Activated CD4-positive, alpha-beta T cell treated with anti-CD3 and anti-CD28 coated beads, Interleukin-2, amount 50 U/mL, for 16 hours (primary cell): ENCODE results near the gene TCEAL5.
"Not testable (repeated sequence)": the region's sequence is repeated elsewhere in the genome, so short reads cannot be mapped to it uniquely, and the experiment has no call there.

Experiments used
- DNase-seq: peaks from one replicate; pipeline ENCODE4 v3.0.0-alpha.2; 2020

The TCEAL5 gene, protein sequence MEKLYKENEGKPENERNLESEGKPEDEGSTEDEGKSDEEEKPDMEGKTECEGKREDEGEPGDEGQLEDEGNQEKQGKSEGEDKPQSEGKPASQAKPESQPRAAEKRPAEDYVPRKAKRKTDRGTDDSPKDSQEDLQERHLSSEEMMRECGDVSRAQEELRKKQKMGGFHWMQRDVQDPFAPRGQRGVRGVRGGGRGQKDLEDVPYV

DNA sequence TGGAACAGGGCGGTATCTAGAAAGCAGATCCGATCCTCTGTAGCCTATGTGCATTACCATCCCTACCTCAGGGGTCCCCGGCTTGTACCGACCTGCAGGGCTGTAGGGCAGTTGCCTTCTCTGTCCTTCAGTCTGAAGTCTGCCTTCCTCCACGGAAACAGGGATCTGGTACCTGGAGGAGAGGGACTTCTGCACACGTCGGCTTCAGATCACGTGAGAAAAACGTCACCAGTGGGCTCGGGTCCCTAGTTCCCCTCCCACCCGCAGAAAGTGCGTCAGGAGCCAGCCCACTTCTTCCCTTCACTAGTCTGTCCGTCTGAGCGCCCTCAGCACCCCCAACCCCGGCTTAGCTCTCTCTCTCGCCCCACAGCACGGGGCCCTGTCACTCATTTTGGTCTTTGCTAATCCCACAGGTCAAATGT, at the start of gene TCEAL5:
TCEAL5 (minus strand) TSS at position 170 of the 422 bp plus-strand sequence. CDS start 2,187 bp downstream, outside the sequence.
- no peak for DNase-seq

DNA sequence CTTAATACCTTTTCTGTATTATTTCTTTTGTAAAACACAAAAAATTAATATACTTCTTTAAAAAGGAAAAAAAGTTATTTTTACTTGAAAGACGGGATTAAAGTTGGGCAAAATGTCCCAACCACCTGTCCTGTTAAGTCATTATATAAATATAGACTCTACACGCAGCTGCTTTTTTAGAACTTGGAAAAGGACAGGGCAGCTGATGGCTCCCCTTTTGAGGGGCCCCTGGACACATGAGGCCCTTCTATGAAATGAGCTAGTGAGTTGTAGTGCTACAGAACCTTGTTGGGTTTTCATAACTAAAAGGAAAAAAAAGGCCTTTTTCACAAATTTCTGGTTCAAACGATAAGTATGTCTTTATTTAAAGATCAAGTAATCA, 34.8 kb upstream of the TCEAL5 start:
- no peak for DNase-seq

DNA sequence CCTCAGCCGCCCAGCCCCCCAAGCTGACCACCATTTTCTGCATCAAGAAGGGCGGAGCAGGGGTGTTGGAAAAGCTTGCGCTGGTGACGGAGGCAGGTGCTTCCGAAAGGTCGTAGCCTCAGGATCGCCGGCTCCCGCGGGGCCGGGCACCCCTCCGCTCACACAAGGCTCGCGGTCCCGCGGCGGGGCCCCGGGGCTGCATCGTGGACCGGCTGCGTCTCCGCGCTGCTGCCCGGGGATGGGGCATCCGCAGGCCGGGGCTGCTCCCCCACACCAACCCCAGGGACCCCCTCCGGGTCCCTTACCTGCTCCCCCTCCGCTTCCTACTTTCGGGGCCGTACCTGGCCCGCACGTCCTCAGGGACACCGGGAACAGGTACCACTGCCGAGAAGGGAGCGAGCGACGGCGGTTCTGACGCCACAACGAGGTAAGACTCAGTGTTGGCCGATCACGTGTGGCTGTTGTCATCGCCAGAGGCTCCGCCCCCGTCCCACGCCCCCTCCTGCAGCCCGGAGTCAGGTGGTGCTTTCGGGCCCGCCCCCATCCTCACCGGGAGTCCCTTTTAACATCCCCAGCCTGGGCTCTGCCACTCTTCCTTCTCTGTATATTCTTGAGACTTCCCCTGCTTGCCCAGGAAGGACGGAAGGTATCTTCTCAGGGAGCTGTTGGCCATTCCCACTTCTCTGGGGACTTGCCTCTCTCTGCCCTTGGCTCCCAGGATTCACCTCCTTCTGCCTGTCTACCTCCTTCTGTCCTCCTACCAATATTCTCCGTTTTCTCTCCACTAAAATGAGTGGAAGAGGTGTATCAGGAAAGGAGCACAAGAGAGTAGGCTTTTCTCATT, 34.2 kb upstream of the TCEAL5 start, which contains the start of gene BEX2:
BEX2 (minus strand) TSS at position 436 of the 844 bp plus-strand sequence. CDS start 1,014 bp downstream, outside the sequence.
- peak; percentile 74 for DNase-seq

DNA sequence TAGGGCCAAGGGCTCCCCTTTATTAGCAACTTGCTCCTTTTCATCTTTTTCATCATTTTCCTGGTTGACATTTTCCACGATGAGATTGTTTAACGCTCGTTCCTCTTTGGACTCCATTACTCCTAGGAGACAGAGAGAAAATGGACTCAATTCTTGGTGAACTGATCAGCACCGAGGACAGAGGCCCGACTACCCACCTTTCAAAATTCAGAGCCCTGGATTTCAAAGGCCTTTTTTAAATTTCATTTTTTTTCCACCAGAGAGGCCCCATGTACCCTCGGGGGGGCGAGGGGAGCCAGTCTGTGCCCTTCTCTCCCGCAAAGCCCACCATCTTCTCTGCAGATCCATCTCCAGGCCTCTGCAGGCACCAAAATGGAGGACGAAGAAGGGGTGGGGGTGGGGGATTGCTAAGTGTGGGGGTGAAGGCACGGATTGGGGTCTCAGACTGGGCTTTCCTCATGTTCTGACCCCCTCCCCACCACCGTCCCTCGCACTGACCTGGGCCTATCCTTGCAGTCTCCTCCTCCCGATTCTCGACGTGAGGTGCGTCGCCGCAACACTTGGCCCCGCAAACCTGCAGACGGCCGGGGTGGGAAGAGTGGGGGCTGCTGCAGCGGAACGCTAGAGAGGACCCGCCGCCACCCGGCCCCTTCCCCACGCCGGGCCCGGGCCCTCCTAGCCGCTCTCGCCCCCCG, 33.5 kb upstream of the TCEAL5 start:
- DNase-seq, result no peak

DNA sequence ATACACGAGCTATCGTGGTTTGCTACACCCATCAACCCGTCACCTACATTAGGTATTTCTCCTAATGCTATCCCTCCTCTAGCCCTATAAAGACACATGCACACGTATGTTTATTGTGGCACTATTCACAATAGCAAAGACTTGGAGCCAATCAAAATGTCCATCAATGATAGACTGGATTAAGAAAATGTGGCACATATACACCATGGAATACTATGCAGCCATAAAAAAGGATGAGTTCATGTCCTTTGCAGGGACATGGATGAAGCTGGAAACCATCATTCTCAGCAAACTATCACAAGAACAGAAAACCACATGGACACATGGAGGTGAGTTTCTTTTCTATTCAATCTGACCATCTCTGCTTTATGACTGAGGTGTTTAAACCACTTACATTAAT, 29.1 kb upstream of the TCEAL5 start:
- not testable (repeated sequence) for DNase-seq

DNA sequence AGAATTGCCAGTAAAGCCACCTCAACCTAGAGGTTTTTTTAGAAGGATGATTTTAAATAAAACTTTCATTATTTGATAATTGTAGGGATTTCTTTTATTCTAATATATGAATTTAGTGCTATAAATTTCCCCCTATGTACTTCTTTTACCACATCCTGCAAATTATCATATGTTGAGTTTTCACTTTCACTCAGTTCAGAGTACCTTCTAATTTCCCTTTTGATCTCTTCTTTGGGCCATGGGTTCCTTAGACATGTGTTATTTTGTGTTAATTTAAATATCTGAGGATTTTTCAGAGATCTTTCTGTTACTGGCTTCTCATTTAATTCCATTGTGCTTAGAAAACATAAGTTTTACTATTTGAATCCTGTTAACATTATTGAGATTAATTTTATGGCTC, 28.2 kb upstream of the TCEAL5 start:
- DNase-seq, result no peak

DNA sequence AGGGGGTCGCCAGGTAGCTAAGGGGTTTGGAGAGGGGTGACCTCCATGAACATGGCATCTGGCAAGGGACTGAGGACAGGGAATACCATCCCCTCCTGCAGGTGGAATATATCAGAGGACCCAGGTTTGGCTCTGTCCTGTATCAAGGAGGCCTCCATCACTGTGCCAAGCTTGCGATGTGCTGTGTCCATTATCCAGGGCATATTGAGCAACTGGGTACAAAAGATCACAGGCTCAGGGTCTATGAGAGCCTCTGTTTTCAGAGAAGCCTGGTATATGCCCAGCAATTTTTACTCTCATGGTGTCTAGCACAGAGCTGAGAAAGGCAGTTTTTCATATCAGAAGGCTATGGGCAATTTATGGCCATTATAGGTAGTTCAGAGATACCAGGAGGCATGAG, 16.6 kb upstream of the TCEAL5 start:
- no peak for DNase-seq

DNA sequence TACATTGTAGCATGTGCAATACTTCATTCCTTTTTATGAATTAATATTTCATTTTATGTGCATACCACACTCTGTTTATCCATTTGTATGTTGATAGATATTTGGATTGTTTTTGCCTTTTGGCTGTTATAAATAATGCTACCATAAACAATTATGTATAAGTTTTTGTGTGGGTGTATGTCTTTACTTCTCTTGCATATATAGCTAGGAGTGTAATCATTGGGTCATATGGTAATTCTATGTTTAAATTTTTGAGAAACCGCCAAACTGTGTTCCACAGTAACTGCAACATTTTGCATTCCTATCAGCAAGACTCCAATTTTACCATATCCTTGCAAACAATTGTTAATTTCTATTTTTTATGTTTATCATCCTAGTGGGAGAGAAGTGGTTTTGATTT, 3.1 kb upstream of the TCEAL5 start:
- no peak for DNase-seq

DNA sequence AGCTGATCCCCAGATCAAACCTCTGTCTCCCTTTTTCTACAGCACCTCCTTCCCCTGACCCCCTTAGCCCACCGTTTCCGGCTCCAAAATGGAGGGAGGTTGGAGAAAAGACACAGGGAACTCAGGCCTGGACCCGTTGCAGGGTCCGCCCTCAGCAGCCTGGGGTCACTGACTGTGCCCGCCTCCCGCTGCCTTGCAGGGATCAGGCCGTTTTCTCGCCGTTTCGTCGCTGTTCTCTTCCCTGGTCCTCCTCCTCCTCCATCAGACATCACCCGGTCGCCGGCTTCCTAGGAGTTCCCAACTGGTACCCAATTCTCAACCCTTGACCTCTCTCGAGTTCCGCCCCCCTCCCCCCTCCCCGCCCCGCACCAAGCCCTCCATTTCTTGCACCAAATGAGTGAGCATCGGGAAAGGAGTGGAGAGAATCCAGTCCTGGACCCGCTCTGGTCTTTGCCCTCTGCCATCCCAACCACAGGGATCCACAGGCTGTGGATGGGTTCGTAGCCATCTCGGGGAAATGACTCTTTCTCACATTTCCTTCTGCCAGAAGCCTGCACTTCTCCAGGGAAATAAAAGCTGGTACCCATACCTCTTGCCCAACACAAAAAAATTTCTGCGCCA, 493 bp downstream of the TCEAL5 start:
- DNase-seq, result no peak

DNA sequence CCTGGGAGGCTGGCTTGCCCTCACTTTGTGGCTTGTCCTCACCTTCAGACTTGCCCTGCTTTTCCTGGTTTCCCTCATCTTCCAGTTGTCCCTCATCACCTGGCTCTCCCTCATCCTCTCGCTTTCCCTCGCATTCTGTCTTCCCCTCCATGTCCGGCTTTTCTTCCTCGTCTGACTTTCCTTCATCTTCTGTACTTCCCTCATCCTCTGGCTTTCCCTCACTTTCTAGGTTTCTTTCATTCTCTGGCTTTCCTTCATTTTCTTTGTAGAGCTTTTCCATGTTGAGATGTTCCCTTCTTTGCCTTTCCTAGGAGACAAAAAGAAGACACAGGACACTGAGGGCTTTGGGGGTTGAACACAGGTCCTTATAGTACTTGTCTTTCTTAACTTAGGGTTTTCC, 2.3 kb downstream of the TCEAL5 start:
- DNase-seq, result no peak

DNA sequence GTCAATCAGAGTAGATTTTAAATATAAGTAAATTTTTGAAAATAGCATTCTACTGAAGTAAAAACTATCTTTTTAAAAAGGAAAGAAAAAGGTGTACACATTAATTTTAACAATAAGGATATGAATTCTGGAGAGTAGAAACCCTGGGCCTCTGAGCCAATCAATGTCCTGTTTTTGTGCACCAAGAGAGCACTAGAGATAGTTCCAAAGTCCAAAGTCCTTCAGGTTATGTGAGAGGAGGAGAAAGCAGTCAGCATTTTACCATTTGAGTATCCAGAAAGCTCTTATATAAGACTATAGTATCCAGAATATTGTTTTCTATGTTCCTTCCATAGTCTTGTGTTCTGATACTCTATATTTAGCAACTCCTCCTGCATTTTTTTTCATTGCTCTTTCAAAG, 18.3 kb downstream of the TCEAL5 start:
- DNase-seq, result no peak

DNA sequence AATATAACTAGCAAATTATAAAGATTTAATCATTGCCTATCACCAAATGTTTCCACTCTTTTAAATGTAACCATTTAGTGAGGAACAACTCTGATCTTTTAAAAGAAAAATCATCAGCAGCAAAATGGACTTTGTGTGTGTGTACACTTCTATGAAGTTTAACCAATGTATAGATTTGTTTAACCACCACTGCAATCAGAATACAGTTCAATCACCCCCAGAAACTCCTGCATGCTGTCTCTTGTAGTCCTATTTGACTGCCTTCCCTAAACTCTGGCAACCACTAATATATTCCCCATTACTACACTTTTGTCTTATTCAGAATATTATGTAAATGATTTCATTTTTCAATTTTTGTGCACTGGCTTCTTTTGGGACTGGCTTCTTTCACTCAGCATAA, 19.9 kb downstream of the TCEAL5 start:
- no peak for DNase-seq

DNA sequence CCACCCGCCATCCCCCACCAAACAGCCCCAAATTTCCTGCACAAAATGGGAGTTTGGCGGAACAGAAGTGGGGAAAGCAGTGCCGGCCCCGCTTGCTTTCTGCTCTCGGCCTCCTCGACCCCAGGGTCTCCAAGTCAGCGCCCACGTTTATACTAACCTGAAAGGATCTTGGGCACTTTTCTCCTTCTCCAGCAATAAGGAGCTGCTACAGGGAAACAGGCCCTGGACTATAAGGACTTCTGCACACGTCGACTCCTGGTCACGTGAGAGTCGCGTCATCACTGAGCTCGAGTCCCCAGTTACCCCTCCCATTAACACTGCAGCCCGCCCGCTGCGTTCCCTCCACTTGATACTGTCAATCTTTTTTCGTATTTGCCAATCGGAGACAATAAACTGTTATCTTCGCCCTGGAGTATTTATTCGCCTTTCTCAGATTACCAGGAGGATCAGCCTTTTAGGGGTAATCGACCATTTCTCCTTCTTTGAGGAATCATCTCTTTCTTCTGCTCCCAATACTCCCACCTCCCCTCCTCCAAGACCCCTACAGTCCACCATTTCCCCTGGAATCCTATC, 21.5 kb downstream of the TCEAL5 start, which contains the start of gene TCEAL8:
TCEAL8 (minus strand) TSS at position 235 of the 573 bp plus-strand sequence. CDS start 1,176 bp downstream, outside the sequence.
- peak; percentile 71 for DNase-seq

DNA sequence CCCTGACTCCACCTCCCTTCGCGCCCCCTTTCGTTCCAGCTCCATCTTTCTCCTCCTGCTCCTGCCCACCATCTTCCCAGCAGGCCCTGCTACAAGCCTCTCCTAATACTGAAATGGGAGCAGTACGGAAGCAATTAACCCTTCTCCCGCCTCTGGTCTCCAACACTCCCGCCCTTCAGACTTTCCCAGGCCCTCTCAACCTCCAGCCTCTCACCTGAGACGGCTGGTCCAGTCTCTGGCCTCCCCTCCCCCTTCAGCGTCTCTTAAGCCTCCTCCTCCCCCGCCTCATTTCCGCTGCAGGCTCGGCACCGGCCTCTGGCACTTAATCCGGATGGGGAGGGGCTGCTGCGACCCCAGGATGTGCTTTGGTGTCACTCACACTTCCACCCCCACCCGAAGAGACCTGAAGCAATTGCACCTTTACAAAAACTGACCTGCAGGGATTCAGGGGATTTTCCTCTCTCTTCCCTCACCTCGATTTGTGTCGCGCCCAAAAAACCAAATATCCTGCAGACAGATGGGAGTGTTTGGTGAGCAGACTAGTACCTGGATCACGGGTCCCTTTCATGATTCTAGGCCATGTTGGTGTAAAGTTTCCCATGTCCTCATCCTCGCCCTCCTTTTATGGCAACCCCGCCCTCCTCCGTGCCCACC, 22.3 kb downstream of the TCEAL5 start:
- DNase-seq, result peak; percentile 58

DNA sequence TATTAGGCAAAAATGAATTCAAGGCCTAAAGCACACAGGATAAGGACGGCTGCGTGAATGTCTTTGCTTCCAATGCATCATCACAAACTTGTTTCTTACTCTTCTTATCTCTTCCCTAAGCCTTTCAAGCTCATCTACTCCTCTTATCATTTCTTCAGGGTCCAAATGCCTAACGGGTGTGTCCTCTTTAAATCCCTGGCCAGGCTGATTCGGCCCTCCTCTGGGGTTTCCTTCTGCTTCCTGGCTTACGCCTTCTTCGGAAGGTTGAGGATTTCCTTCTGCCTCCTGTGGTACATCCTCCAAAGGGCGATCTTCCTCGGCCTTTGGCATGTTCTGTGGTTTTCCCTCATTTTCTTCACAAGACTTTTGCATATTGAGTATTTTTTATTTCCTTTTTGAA, 22.9 kb downstream of the TCEAL5 start:
- no peak for DNase-seq

DNA sequence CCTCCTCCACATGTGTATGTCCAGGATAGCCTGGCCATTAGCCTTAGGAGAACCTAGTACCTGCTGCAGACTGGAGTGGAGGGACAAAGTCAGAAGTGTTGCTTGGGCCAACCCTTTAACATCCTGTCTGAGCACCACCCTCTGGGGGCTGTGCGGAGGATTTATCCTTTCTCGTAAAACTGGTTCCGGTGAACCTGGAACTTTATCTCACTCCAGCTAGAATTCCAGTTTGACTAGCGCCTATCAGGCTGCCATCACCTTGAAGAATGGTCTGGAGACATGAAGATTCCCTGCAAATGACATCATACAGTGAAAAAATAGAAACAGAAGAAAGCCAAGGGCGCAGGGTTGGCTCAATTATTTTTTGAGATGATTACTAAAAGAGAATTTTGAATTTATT, 25.6 kb downstream of the TCEAL5 start:
- DNase-seq, result no peak

DNA sequence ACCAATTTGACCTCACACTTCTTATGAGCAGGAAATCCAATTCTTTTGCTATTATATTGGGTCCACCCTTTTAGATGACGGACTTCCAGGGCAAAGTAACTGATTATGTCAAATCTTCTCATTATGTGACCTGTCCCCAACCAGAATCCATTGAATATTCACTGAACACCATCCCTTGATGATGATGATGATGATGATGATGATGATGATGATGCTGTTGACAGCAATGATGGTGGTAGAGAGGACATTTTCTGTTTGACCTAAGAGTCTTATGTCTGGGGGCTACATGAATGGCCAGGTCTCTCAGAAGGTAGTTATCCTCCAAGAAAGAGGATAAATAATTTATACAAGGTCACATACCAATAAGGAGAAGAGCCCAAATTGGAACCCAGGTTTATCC, 26.7 kb downstream of the TCEAL5 start:
- no peak for DNase-seq

DNA sequence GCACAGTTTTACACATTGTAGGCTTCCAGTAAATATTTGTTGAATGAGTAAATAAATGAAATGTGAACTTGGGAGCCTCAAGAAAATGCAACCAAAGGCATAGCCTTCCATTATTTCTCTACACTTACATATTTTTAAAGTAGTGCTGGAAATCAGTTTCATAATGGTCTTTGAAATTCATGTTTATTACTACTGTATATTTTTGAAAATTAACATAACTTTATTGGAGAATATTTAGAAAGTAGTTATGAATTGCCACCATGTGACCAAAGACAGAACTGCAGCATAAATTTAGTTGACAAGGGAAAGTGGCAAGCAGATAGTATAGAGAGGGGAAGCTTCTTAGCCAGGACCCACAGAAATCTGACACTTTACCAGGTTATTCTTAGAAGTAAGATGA, 28.0 kb downstream of the TCEAL5 start:
- peak; percentile 8 for DNase-seq

DNA sequence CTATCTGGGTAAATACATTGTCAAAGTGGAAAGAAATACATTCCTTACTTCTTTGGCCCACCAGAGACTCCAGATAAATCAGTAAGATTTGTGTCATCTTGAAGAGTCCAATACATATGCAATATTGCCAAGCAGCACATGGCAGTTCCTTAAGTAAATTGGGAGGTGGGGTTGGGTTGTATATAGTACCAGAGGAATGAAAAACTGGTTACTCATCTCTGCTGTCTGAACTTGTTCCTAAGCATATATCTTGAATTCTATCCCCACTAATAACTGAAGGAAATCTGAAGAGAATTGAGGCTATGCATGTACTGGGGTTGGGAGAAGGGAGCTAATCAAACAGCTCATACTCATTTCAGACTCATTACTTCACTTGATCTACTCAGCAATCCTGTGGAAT, 36.4 kb downstream of the TCEAL5 start:
- no peak for DNase-seq

DNA sequence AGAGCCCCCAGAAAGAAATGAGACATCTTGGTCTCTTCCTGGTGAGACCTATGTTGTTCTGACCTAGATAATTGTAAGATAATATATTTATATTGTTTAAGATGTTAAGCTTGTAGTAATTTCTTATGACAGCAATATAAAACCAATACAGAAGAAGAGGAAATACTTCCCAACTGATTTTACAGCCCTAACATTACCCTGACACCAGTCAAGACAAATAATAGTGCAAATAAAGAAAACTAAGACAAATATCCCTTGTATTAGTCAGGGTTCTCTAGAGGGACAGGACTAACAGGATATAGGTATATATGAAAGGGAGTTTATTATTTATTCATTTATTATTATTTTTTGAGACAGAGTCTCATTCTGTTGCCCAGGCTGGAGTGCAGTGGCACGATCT, 40.3 kb downstream of the TCEAL5 start:
- DNase-seq, result no peak

DNA sequence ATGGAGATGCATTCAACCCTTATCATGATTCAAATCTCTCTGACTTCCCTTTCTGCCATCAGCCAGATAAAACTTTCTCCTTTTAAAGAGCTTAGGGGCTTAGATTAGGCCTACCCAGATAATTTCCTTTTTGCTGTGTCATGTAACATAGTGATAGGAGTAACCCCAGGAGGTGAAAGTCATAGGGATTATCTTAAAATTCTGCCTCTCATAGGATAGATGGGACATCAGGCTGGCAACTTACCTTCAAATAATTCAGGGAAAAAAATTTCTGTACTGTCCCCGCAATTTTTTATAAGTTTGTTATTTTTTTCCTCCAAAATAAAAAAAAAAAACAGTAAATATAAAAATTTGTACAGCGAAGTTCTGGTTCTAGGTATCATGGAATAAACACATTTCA, 40.9 kb downstream of the TCEAL5 start:
- DNase-seq, result not testable (repeated sequence)

DNA sequence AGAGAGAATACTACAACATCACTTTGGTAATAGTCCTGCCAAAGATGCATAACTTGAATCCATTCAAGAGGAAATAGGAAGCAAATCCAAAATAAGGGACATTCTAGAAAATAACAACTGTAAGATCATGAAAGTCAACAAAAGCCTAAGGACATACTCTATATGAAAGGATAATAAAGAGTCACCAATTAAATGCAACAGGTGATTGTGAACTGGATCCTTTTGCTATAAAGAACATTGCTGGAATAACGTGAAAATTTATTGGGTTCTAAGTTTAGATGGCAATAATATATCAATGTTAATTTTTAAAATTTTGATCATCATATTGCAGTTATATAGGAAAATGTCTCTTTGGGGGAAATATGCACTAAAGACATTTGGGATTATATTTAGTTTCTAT, 41.7 kb downstream of the TCEAL5 start:
- no peak for DNase-seq
